Measurements from ENCODE around the gene SLC6A11.

The SLC6A11 gene

DNA sequence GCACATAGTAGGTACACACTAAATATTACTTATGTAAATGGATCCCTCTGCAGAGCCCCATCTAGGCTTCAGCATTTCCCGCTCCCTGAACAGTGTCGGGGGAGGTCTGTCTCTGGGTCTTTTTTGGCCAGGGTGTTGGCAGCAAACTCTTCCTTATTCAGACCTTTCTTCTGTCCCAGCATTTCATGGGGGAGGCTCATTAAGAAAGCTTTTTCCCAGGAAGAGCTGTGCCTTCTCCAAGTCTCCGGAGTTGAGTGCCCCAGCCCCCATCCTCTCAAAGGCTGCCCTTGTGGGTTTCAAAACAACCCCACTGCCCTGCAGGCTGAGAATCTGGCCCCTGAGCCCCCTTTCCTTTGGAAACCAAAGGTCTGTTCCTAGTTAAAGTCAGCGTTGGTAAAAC is 25.1 kb downstream of the SLC6A11 start:
- DNase-seq (ENCODE audit: low spot score) = no peak

DNA sequence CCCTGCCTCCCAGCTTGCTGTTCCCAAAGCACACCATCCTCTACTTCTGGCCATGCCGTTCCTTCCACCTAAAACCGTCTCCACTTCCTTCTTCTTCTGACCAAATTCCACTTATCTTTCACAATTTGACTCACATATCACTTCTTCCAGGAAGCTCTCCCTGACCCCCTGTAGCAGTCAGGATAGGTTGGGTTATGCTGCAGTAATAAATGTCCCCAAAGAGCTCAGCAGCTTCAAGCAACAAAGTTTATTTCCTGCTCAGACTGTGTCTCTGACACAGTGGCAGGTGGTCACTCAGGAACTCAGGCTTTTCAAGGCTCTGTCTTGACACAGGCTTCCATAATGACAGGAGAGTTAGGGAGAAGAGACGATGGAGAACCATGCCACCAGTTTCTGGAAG is 27.4 kb downstream of the SLC6A11 start:
- DNase-seq (ENCODE audit: low spot score) = no peak

DNA sequence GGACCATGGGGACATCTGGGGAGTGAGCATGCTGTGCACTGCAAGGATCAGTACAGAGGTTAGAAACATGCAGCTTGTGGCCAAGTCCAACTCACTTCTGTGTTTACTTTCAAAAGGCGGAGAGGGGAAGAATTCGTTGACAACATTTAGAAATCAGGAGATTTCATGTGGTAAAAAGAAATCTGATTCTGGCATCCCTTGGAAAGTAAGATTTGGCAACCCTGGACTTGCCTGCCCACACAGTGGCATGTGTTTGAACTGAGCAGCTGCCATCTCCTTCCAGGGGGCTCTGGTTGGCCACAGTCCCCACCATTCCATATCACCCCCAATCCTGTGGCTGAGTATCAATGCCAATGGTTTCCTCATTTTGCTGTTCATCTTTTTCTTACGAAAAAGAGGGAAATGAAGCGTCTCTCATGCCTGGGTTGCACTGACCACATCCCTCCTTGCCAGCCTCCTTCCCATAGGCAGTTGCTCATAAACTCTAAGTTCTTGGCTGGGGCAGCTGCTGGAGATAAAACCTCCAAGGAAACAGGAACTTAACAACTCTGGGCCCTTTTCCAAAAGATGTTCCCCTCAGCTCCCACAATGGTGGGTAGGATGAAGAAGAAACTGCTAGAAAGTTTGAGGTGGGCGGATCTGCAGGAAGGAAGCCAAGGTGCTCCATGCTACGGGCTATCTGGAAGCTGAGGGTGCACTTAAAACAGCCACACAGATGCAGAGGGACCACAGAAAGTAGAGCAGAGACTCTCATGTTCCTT is 29.2 kb downstream of the SLC6A11 start:
- no peak for DNase-seq (ENCODE audit: low spot score)

DNA sequence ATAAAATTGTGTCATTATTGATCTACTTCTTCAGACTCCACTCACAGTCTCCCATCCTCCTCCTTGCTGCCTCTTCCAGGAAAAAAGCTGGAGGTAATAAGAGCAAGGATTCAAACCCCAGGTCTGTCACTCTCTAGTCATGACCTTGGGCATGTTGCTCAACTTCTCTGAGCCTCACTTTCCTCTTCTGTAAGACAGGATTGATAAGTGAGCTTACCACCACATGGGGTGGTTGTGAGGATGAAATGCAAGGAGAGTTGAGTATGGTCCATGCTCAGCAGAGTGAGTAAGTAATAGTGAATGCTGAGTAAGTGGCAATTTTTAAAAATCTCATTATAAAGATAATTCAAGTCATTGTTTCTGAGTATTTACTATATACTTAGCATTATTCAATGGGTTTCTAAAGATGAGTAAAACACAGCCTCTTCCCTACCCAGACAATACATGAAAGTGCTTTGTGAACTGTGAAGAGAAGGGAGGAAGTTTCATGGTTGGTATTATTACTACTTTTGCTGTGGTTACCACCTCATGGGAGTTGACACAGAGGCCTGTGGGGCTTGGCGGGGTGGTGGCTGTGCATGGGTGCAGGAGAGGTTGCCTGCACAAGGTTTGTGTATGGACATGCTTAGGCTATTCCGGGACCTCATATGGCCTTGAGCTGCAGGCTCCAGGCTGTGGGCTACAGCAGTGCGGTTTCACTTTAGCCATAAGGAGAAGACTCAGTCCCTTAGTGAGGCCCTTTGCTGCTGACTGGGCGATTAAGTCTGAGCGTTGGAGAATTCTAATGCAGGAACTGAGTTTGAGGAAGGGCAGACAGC is 30.0 kb downstream of the SLC6A11 start:
- no peak for DNase-seq (ENCODE audit: low spot score)

DNA sequence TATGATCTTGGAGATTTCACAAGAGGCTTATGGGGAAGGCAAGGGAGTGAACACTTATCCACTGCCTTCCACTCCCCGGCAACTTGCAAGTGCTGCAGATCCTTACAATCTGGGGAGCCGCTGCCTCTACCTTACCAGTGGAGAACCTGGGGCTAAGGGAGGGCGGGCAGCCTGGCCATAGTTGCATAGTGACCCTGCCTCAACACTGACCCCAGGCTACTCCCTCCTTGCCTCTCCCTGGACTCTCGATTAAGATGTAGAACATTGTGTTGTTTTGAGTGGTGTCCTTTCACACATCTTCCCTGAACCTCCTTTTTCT is 30.6 kb downstream of the SLC6A11 start:
- no peak for DNase-seq (ENCODE audit: low spot score)

DNA sequence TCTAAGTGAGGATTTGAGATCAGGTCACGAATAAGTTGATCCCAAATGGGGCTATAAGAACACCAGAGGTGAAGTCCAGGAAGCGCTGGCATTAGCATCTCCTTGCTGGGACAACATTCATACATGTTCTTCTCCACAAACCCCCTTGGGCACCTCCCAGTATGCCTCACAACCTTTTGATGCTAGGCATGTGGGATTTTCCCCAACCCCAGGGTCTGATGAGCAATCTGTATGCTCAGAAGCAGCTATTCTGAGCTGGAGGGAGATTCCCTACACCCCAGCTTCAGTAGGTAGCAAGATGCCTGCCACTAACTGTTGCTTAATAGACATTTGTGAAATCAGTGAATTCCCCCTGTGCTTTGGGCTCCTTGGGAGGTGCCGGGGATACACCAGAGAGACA is 32.2 kb downstream of the SLC6A11 start:
- no peak for DNase-seq (ENCODE audit: low spot score)

DNA sequence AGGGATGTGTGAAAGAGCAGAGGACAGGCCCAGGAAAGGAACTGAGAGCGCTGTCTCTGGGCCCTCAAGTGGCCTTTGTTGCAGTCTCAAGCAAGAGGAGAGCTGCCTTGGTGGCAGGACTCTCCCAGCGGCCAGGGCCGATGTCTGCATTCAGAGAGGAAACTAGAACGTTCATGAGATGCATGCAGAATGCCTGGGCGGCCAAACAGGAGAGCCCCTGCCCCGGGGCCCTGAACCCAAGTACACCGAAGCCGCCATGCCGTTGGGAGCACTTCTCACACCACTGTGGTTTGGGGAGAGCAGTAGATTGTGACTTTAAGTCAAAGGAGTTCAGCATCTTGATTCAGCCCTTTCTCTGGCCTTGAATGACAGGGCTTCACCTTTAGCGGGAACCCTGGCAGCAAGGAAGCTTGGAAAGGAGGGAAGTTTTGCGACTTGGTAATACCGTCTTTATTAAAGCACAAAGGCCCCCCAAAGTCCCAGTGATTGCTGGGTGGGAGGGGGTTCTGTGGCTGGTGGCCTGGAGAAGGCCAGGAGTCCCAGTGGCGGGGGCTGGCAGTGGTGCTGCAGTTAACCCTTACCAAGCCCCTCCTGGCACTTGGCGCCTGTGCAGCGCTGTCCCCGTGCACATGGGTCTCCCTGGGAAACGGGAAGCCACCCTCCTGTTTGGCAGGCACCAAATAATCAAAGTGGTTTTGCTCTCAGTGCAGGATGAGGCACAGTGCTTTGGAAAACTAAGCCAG is 36.2 kb downstream of the SLC6A11 start:
- no peak for DNase-seq (ENCODE audit: low spot score)

DNA sequence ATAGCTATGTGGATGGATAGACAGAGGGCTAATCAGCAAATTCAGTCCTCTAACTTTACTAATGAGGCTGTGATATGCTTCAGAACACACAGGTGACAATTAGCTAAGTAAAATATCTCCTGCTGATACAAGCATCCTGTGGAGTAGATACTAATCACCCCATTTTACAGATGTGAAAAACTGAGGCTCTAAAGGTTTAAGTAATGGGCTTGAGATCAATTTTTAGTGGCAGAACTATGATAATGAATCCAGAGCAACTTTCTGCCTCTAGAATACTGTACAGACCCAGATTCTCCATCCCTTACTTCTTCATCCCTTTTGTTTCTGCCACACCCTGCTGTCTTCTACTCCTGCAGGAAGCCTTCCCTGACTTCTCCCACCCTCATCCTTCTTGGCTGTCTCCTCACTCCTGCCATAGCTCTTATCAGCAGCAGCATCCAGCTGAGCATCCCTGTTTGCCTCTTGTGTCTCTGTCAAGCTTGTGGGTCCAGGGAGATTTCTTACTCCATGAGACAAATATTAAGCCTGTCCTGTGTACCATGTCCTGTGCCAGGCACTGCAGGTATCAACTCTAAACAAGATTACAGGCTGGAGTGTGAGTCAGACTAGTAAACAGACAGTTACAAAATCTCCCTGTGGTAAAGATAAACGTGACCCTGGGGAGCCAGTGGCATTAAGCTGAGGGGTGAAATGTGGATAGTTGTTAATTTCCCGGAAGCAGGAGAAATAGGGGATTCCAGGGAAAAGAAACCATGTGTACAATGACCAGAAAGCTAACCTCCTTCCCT is 39.2 kb downstream of the SLC6A11 start:
- DNase-seq (ENCODE audit: low spot score) = peak; percentile 74

DNA sequence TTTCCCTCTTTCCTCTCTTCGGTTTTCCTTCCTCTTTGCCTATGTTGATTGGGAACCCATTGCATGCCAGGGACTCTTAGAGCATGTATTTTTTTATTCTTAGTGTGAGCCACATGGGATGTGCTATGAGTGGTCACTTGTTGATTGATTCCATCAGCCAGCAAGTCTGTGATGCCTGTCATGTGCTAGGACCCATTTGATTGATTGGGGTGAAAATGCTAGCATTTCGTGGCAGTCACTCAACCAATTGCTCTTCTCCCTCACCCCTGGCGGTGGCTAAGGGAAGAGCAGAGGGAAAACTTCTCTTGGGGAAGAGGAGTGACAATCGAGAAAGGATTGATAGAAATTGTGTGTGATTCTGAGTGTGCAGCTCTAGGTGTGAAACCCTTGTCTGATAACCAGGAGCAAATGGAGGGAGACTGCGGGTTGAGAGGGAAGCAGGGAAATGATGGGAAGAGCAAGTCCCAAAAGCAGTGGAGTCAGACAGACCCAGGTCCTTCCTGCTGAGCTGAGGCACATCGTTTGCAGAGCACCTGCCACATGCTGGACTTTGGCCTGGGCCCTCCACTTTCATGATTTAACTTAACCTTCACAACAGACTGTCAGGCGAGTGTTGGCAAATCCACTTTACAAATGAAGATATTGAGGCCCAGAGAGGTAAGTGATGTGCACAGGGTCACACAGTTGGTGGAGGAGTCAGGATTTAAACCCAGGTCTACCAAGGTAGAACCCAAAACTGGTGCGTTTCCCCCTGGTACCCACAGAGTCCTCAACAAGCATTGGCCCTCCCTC is 40.0 kb downstream of the SLC6A11 start:
- DNase-seq (ENCODE audit: low spot score) = peak; percentile 40

DNA sequence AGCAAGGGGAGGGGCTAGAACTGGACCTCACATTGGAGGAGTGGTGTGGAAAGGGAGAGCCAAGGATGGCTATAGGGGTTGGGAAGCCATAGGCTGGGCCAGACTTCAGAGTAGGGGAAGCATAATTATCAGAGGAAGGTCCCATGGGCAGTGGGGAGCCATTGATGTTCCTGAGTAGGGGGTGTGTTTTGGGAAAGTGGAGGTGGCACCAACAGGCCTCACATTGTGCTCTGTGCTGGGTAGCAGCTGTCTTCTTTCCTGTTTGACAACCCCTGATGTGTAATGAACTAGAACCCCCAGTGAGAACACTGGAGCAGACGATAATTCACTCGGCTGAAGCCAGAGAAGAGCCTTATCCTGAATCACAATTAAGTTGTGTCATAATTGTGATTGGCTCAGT is 41.2 kb downstream of the SLC6A11 start:
- DNase-seq (ENCODE audit: low spot score) = no peak

DNA sequence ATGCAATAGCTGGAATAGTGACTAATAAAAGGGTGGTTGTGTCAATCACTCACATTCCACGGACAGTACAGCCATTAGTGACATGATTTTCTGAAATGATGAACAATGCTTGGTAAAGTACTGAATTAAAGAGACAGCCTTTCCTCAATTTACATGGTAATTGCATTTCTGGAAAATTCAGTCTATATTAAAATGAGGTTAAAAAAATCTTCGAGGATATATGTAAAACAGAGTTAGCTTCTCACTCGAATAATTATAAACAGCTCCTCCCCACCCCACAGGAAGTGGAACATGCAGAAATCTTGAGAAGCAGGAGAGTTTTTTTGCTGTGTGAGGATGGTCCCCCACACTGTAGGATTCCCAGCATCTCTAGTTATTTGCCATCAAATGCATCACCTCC is 42.1 kb downstream of the SLC6A11 start:
- no peak for DNase-seq (ENCODE audit: low spot score)

DNA sequence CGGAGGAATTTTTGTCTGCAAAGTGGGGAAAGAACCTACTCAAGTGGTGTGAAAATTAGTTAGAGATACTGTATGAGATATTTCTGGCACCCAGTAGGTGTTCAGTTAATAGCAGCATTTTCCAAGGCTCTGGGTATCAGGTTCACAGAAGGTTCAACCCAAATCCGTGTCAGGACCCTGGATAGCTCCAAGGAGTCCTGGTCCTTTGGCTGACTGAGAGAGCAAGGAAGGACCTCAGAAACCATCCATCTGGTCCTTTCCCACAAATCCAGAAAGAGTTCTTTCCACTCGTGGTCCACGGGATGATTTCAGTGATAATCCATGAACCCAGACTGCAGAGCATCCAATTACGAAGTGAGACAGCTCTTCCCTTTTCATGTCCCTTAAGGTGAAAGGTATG is 51.4 kb downstream of the SLC6A11 start:
- DNase-seq (ENCODE audit: low spot score) = peak; percentile 39

DNA sequence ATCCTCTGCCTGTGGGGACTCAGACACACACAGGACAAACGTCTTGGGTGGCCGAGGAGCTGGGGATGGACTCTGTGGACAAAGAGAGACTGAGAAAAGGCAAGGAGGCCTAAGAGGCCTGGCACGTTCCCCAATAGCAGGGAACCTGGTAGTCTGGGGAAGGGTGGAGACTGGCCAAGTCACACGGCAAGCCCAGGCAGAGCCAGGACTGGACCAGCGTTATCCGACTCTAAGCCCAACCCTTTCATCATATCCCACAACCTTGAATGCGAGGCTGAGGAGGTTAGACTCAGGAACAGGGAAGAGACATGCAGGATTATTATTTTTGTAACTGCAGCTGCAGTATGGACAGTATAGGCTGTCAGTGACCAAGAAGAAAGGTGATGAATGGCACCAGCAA is 53.4 kb downstream of the SLC6A11 start:
- DNase-seq (ENCODE audit: low spot score) = no peak

DNA sequence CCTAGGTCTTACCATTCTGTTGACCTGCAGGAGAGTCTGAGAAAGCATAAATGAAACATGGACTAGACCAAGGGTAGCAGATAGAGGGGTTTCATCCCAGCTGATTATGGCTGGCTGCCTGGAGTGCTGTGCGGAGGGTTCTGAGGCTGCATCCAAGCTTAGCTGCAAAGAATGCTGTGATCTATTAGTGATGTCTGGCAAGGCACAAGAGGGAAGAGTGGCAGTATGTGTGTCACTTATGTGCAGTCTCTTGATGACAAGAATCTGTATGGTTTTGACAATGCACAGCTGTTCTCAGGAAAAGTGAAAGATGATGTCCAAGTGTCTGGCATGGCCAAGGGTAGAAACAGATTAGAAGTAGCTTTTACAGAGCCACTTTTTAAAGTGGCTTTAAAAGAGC is 54.3 kb downstream of the SLC6A11 start:
- no peak for DNase-seq (ENCODE audit: low spot score)

DNA sequence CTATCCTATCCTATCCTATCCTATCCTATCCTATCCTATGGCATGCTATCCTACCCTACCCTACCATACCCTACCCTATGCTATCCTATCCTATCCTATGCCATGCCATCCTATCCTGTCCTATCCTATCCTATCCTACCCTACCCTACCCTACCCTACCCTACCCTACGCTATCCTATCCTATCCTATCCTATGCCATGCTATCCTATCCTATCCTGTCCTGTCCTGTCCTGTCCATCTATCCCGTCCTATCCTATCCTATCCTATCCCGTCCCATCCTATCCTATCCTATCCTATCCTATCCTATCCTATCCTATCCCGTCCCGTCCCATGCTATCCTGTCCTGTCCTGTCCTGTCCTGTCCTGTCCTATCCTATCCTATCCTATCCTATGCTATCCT is 57.4 kb downstream of the SLC6A11 start:
- DNase-seq (ENCODE audit: low spot score) = no peak

DNA sequence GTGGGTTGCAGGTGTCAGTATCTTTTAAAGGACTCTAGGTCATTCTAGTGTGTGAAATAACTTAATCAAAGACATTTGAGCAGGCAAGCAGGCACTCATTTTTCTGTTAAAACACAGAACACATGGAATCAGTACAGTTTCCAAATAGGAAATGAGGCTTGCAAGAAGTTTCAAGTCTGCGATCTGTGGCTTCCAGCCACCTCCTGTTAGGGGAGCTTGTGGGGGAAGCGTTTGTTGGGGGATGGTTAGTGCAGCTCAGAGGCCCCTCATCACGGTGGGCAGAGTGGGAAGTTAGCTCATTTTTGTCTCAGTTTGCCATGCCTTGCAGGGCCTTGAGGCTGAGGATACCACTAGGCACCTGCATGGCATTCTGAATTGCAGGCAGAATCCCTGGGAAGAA is 59.9 kb downstream of the SLC6A11 start:
- DNase-seq (ENCODE audit: low spot score) = no peak

DNA sequence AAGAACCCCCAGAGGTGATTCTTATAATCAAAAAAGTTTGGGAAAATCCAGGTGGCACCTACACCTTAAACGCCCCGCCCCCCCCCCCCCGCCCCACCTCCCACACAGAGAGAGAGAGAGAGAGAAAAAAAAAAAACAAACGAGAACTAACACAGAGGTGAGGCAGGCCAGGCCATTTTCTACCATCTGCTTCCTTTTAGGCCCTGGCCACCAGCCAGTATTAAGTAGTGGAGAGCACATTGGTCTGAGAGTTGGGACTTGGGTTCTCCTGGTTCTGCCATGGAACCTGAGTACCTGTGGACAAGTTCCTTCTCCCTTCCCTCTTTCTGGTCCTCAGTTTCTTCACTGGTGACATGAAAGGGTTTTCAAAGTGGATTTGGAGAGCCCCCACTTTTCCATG is 60.6 kb downstream of the SLC6A11 start:
- no peak for DNase-seq (ENCODE audit: low spot score)

DNA sequence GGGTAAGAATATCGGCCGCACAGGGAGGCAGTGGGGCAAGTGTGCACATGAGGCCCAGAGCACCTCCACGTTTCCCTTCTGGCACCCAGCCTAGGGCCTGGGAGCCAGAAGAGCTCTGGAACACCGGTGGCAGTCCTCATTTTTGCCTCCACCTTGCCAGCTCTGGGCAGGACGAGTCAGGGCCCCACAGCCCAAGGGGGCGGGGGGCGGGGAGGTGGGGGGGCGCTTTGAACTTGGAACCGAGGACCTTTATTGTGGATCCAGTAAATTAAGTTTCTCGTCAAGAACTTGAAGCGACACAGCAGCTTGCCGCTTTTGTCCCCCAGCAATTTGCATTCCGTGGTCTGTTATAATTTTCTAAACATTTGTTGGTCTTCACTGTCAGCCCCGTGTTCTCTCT is 66.8 kb downstream of the SLC6A11 start:
- no peak for DNase-seq (ENCODE audit: low spot score)

DNA sequence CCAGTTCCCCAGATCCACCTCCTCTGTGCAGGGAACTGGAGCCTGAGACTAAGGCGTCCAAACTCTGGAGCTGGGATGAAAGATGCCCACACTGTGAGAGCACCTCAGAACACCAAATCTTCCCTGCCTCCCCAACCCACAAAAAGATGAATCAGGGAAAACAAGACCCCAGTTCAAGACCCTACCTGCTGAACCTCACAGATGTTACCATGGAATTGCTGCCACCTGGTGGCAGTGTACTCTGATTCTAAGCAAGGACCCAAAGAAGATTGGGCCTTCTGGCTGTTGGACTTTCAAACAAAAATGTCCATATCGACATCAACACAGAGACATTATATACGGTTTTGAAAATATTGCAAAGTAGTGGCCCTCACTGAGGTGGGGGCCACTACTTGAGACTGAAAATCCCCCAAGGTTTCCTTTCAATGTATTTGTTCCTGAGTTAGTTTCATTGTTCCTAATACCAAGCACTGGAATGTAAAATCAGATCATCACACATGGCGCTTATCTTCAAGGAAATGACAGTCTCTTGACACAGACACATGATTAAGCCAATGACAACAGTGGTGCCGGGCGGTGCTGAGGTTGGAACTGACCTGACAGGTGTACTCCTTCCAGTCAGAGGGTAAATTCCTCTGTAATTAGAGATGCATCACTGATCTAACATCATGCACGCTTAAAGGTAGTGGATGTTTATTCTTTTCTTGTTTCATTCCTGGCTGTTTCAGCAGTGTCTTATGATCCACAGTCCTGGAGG is 67.6 kb downstream of the SLC6A11 start:
- peak; percentile 41 for DNase-seq (ENCODE audit: low spot score)

DNA sequence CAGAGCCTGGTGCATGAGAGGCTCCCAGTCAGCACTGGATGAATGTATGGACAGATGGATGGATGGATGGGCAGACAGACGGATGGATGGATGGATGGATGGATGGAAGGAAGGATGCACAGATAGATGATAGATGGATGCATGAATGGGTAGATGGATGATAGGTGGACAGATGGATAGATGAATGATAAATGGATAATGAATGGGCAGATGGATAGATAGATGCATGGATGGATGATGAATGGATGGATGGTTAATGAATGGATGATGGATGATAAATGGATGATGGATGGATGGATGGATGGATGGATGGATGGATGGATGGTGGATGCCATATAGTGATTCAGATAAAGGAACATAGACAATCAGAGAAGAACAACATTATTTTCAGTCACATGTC is 71.0 kb downstream of the SLC6A11 start:
- DNase-seq (ENCODE audit: low spot score) = no peak
